HepG2 (cell line): ENCODE data around the gene SFMBT1. TPM values are rescaled to one million over a fixed set of nuclear protein-coding genes. Genes with fewer than 3 reads are reported as not detected.

ENCODE experiments used
- ATAC-seq: fragments of 200-7000 bp; cut with Tn5 transposase; 3 replicates; pipeline ENCODE4 v1.9.1; 2020; ENCODE audit warnings: mild to moderate bottlenecking, moderate library complexity
- BruUV-seq: library from RNA; stranded (reverse); fragments of 400-500 nt; replicated peaks from 2 replicates; lab custom pipeline; 2021; lab: Mats Ljungman, UMichigan
- CTCF ChIA-PET: fragments of 300-600 bp; formaldehyde crosslinking; extraction: SDS; loops from one replicate; lab custom pipeline; 2021; ENCODE audit warnings: low total read pairs, inconsistent platforms, low intra/inter-chr PET ratio; lab: Yijun Ruan, JAX
- POLR2A ChIA-PET: fragments of 350-600 bp; sonication (Branson Sonifier 250); formaldehyde crosslinking; loops from one replicate; lab custom pipeline; 2020; ENCODE audit warnings: antibody characterized with exemption, inconsistent platforms; lab: Yijun Ruan, JAX
- DNase-seq: peaks from one replicate; pipeline ENCODE4 v3.0.0-alpha.2; 2015; ENCODE audit warnings: low spot score
- FAIRE-seq: peaks from 3 replicates; lab custom pipeline; 2011; peaks lifted over from hg19 to GRCh38; lab: Jason Lieb, UNC
- H2AFZ ChIP-seq: one replicate; pipeline ENCODE4 v1.6.1; 2011; ENCODE audit warnings: low read length, inconsistent platforms
- H3K27ac ChIP-seq: fragments of 300-600 bp; 3 replicates; pipeline ENCODE4 v1.8.0; 2011; ENCODE audit warnings: mixed run types, mild to moderate bottlenecking, mixed read lengths, low read length, inconsistent platforms; ENCODE audit not compliant: insufficient read depth; ENCODE audit errors: extremely low read length
- H3K27me3 ChIP-seq, 2 experiments: fragments of 200-600 bp in 1 of 2; 2 replicates in 1 of 2; 3 replicates in 1 of 2; pipeline versions ENCODE4 v1.6.0 to v1.8.0; 2011; ENCODE audit warnings: low read length in 2 of 2, mild to moderate bottlenecking in 2 of 2, moderate library complexity in 2 of 2, inconsistent platforms in 1 of 2; ENCODE audit not compliant: insufficient read depth in 2 of 2, control insufficient read depth in 1 of 2
- H3K36me3 ChIP-seq, 2 experiments: fragments of 200-600 bp in 1 of 2; replicated peaks in 1 of 2; 2 replicates in 1 of 2; 3 replicates in 1 of 2; pipeline versions ENCODE4 v1.5.1 to v1.8.0; 2011; ENCODE audit warnings: low read length in 2 of 2, inconsistent platforms in 1 of 2; ENCODE audit not compliant: insufficient read depth in 2 of 2, control insufficient read depth in 1 of 2
- H3K4me1 ChIP-seq: 2 replicates; pipeline ENCODE4 v1.5.1; 2012; ENCODE audit warnings: low read length, inconsistent platforms; ENCODE audit not compliant: insufficient read depth
- H3K4me2 ChIP-seq: 2 replicates; pipeline ENCODE4 v1.6.0; 2011; ENCODE audit warnings: low read depth, low read length, inconsistent platforms
- H3K4me3 ChIP-seq, 3 experiments: fragments of 200-600 bp in 1 of 3; sonication (generic), shearing (Covaris generic) in 1 of 3; replicated peaks in 1 of 3; 2 replicates each; pipeline ENCODE4 v1.5.1; 2011 to 2016; ENCODE audit warnings: low read length in 3 of 3, inconsistent platforms in 2 of 3, low read depth in 2 of 3, mild to moderate bottlenecking in 2 of 3, control low read depth in 1 of 3, mixed read lengths in 1 of 3; ENCODE audit not compliant: insufficient read depth in 1 of 3
- H3K79me2 ChIP-seq: one replicate; pipeline ENCODE4 v1.6.1; 2011; ENCODE audit warnings: low read length, inconsistent platforms; ENCODE audit not compliant: insufficient read depth
- H3K9ac ChIP-seq: 2 replicates; pipeline ENCODE4 v1.6.0; 2011; ENCODE audit warnings: mild to moderate bottlenecking, low read depth, low read length, inconsistent platforms; ENCODE audit not compliant: insufficient read depth
- H3K9me3 ChIP-seq: 2 replicates; pipeline ENCODE4 v1.5.1; 2012; ENCODE audit warnings: mild to moderate bottlenecking, low read length
- H4K20me1 ChIP-seq: 2 replicates; pipeline ENCODE4 v1.6.0; 2011; ENCODE audit warnings: inconsistent platforms, mild to moderate bottlenecking, low read length, moderate library complexity; ENCODE audit not compliant: insufficient read depth
- ASH2L ChIP-seq: fragments of 300-600, 200-600 bp; sonication (generic); IDR thresholded peaks from 2 replicates; pipeline ENCODE4 v1.7.0; 2017; ENCODE audit warnings: low read depth, mild to moderate bottlenecking, moderate library complexity, mixed read lengths, low read length; ENCODE audit not compliant: insufficient read length
- NRL ChIP-seq: sonication (generic); formaldehyde crosslinking; IDR thresholded peaks from 2 replicates; pipeline ENCODE4 v1.5.0; 2020; ENCODE audit warnings: missing genetic modification reagents, mild to moderate bottlenecking, moderate library complexity, borderline replicate concordance
- SRF ChIP-seq: IDR thresholded peaks from 2 replicates; pipeline ENCODE4 v1.6.1; 2011; ENCODE audit warnings: mild to moderate bottlenecking, low read depth, low read length, moderate library complexity
- TAF15 ChIP-seq: fragments of 200-400 bp; formaldehyde crosslinking; IDR thresholded peaks from one replicate; pipeline ENCODE4 v1.6.1; 2018; ENCODE audit warnings: mild to moderate bottlenecking, low read depth, low read length; ENCODE audit not compliant: poor library complexity, severe bottlenecking
- TBP ChIP-seq: sonication (generic); formaldehyde crosslinking; IDR thresholded peaks from 2 replicates; pipeline ENCODE4 v1.5.0; 2020; ENCODE audit warnings: missing genetic modification reagents
- TEAD3 ChIP-seq: optimal IDR thresholded peaks from 2 replicates; pipeline ENCODE3; 2016; ENCODE audit warnings: borderline replicate concordance
- WGBS: methylation state at CpG from one replicate; pipeline ENCODE4 v1.1.6; 2017; ENCODE audit warnings: low lambda C conversion rate; 5-methylcytosine and 5-hydroxymethylcytosine counted together
- in situ Hi-C: cut with HindIII; loops from 2 replicates; pipeline ENCODE4 v1.10.0; 2017; ENCODE audit warnings: low pct_unique_long_range_greater_than_20kb; ENCODE audit not compliant: extremely low pct_ligation_motif_present
- intact Hi-C: fragments of 100-400 bp; cut with micrococcal nuclease; formaldehyde crosslinking; loops from one replicate; pipeline ENCODE4 v1.10.0; 2022; ENCODE audit not compliant: unreplicated experiment
- polyA plus RNA-seq, 8 experiments: library from polyadenylated mRNA; depleted of rRNA in 3 of 8; stranded (reverse) in 7 of 8; unstranded in 1 of 8; fragments of >200 nt; fragmentation: Illumina TruSeq in 4 of 8; extraction: Trizol in 4 of 8; gene quantifications; 2 replicates each; pipeline versions ENCODE4 v1.2.1 to v1.2.3, GENCODE V29; 2011 to 2016; ENCODE audit warnings: low read depth in 4 of 8, missing spikeins in 1 of 8, mixed read lengths in 1 of 8; ENCODE audit not compliant: insufficient read depth in 1 of 8
- total RNA-seq, 5 experiments: library from RNA; depleted of rRNA; stranded (reverse); fragments of >200 nt; fragmentation: Illumina TruSeq; extraction: Trizol; gene quantifications; 2 replicates each; pipeline ENCODE4 v1.2.3, GENCODE V29; 2016; ENCODE audit warnings: low read depth in 1 of 5
- TF ChIP-seq, protein P1 (sequence below): sonication (generic); formaldehyde crosslinking; IDR thresholded peaks from 2 replicates; pipeline ENCODE4 v1.5.0; 2020; ENCODE audit warnings: mild to moderate bottlenecking, missing genetic modification reagents, moderate library complexity
- TF ChIP-seq, protein P2 (sequence below): sonication (generic); formaldehyde crosslinking; IDR thresholded peaks from 2 replicates; pipeline ENCODE4 v1.8.1; 2023; ENCODE audit warnings: mild to moderate bottlenecking, missing genetic modification reagents
- TF ChIP-seq, protein P3 (sequence below): IDR thresholded peaks from 2 replicates; pipeline ENCODE4 v1.6.1; 2016; ENCODE audit warnings: missing biosample characterization, missing genetic modification reagents, low read depth
- TF ChIP-seq, protein P4 (sequence below): sonication (generic); formaldehyde crosslinking; IDR thresholded peaks from 2 replicates; pipeline ENCODE4 v1.5.0; 2020; ENCODE audit warnings: missing genetic modification reagents, mild to moderate bottlenecking, borderline replicate concordance
- TF ChIP-seq, protein P5 (sequence below): sonication (generic); formaldehyde crosslinking; conservative IDR thresholded peaks from 2 replicates; pipeline ENCODE4 v1.4.0; 2020; ENCODE audit warnings: missing genetic modification reagents
- TF ChIP-seq, protein P6 (sequence below): sonication (generic); formaldehyde crosslinking; IDR thresholded peaks from 2 replicates; pipeline ENCODE4 v1.8.0; 2022; ENCODE audit warnings: mild to moderate bottlenecking, missing genetic modification reagents, moderate library complexity

SFMBT1 gene
- total and polyA plus RNA-seq, 2 of the 13 experiments (the other 11 are each of a cell fraction or from before 2014, with no cell fraction given): 3.8 to 12.8 TPM

DNA sequence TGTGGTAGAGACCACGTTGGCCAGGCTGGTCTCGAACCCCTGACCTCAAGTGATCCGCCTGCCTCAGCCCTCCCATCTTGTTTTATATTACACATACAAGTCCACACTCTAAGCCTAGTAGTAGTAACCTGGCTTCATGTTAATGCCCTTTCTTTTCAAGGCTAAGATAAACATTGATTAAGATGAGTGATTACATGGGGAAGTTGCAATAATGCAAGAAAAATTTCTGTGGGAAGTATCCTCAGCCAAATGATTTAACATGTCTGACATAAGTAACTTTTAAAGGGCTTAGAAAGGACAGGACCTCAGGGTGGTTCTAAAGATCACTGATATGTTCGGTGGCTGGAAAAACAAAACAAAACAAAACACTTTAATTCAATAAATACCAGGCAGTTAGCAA, 72.1 kb downstream of the SFMBT1 start:
- Histone ChIP-seq H3K4me3 (no peak overlapping the region), H4K20me1 (no peaks in the 10 kb centered on the region), H3K9me3 (no peaks in the 10 kb centered on the region), H3K9ac (no peak overlapping the region), H3K36me3 (no peaks in the 10 kb centered on the region), H3K27ac (no peak overlapping the region), H3K4me1 (peaks cover 23% of the 10 kb centered on the region), H3K27me3 (no peaks in the 10 kb centered on the region), H3K4me2 (no peak overlapping the region), H3K79me2 (no peaks in the 10 kb centered on the region), H2AFZ (no peak overlapping the region)
- ChIA-PET POLR2A (no interaction called here), CTCF (no interaction called here)
- TF ChIP-seq, protein P1, sequence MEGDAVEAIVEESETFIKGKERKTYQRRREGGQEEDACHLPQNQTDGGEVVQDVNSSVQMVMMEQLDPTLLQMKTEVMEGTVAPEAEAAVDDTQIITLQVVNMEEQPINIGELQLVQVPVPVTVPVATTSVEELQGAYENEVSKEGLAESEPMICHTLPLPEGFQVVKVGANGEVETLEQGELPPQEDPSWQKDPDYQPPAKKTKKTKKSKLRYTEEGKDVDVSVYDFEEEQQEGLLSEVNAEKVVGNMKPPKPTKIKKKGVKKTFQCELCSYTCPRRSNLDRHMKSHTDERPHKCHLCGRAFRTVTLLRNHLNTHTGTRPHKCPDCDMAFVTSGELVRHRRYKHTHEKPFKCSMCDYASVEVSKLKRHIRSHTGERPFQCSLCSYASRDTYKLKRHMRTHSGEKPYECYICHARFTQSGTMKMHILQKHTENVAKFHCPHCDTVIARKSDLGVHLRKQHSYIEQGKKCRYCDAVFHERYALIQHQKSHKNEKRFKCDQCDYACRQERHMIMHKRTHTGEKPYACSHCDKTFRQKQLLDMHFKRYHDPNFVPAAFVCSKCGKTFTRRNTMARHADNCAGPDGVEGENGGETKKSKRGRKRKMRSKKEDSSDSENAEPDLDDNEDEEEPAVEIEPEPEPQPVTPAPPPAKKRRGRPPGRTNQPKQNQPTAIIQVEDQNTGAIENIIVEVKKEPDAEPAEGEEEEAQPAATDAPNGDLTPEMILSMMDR (CRISPR knock-in tag): no peak
- intact Hi-C loops: loop anchor here (10.0 kb wide), 1 partner anchor 81 kb away; no protein-coding TSS in a partner anchor
- no peak for ATAC-seq
- DNase-seq: no peak
- FAIRE-seq: no peak
- WGBS: 89% methylated on average over 4 of the region's 4 CpGs
- BruUV-seq: no TSS peak
- in situ Hi-C loops: no loop called here

DNA sequence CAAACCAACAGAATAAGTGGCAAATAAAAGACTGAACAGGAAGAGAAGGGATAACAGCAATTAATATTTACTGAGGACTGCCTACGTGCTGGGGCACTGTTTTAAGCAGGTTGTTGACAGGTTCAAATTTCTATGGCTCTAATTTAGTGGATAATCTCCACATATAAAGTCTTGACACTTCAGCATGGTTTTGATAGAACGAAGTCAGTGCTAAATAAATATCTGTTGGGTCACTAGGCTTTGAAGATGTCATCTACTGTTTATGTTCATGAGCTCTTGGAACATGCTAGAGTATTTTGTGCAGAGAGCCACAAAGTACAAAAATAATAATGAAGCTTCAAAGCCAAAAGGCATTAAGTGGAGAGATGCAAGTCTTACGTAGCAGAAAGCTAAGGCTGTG, 74.0 kb downstream of the SFMBT1 start:
- Histone ChIP-seq H3K4me1 (peaks cover 23% of the 10 kb centered on the region), H3K4me2 (no peak overlapping the region), H3K9ac (no peak overlapping the region), H3K4me3 (no peak overlapping the region), H4K20me1 (no peaks in the 10 kb centered on the region), H3K27me3 (no peaks in the 10 kb centered on the region), H2AFZ (no peak overlapping the region), H3K27ac (no peak overlapping the region), H3K9me3 (no peaks in the 10 kb centered on the region), H3K79me2 (no peaks in the 10 kb centered on the region), H3K36me3 (no peaks in the 10 kb centered on the region)
- WGBS: 100% methylated on average over 3 of the region's 3 CpGs
- no peak for FAIRE-seq
- in situ Hi-C loops: no loop called here
- ChIA-PET CTCF (no interaction called here), POLR2A (no interaction called here)
- no TSS peak for BruUV-seq
- no peak for ATAC-seq
- DNase-seq: no peak
- intact Hi-C loops: loop anchor here (10.0 kb wide), 1 partner anchor 83 kb away; no protein-coding TSS in a partner anchor
- TF ChIP-seq, protein P2, sequence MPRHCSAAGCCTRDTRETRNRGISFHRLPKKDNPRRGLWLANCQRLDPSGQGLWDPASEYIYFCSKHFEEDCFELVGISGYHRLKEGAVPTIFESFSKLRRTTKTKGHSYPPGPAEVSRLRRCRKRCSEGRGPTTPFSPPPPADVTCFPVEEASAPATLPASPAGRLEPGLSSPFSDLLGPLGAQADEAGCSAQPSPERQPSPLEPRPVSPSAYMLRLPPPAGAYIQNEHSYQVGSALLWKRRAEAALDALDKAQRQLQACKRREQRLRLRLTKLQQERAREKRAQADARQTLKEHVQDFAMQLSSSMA: no peak
- TF ChIP-seq, protein P3, sequence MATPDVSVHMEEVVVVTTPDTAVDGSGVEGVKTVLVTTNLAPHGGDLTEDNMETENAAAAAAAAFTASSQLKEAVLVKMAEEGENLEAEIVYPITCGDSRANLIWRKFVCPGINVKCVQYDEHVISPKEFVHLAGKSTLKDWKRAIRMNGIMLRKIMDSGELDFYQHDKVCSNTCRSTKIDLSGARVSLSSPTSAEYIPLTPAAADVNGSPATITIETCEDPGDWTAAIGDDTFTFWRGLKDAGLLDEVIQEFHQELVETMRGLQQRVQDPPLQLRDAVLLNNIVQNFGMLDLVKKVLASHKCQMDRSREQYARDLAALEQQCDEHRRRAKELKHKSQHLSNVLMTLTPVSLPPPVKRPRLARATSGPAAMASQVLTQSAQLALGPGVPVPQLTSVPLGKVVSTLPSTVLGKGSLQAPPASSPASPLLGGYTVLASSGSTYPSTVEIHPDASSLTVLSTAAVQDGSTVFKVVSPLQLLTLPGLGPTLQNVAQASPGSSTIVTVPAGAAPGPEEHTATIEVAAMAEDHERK (CRISPR knock-in tag): no peak
- TF ChIP-seq, protein P4, sequence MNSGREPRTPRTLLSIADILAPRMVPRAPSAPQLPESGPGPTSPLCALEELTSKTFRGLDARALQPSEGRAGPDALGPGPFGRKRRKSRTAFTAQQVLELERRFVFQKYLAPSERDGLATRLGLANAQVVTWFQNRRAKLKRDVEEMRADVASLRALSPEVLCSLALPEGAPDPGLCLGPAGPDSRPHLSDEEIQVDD (CRISPR knock-in tag): no peak
- TF ChIP-seq, protein P5, sequence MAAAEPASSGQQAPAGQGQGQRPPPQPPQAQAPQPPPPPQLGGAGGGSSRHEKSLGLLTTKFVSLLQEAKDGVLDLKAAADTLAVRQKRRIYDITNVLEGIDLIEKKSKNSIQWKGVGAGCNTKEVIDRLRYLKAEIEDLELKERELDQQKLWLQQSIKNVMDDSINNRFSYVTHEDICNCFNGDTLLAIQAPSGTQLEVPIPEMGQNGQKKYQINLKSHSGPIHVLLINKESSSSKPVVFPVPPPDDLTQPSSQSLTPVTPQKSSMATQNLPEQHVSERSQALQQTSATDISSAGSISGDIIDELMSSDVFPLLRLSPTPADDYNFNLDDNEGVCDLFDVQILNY (CRISPR knock-in tag): no peak
- TF ChIP-seq TBP (no peak), TAF15 (no peak), ASH2L (no peak), SRF (no peak), NRL (no peak), TEAD3 (CRISPR knock-in tag) (no peak)
- TF ChIP-seq, protein P6, sequence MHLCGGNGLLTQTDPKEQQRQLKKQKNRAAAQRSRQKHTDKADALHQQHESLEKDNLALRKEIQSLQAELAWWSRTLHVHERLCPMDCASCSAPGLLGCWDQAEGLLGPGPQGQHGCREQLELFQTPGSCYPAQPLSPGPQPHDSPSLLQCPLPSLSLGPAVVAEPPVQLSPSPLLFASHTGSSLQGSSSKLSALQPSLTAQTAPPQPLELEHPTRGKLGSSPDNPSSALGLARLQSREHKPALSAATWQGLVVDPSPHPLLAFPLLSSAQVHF: no peak
